Endothelial cell of umbilical vein (primary cell): ENCODE data around the gene ZNF143. TPM values are rescaled to one million over a fixed set of nuclear protein-coding genes. Genes with fewer than 3 reads are reported as not detected.
A peak's percentile ranks its signal among the peaks of the same experiment; 100 is the strongest.

Experiments used
- Bru-seq: library from RNA; stranded (reverse); fragments of 400-500 nt; gene quantifications from one replicate; lab custom pipeline; 2021; lab: Mats Ljungman, UMichigan
- BruChase-seq, 2 experiments: library from RNA; stranded (reverse); fragments of 400-500 nt; gene quantifications; one replicate each; lab custom pipeline; 2021; lab: Mats Ljungman, UMichigan
- BruUV-seq: library from RNA; stranded (reverse); fragments of 400-500 nt; replicated peaks from 2 replicates; lab custom pipeline; 2021; lab: Mats Ljungman, UMichigan
- CTCF ChIA-PET: fragments of 300-600, 350-600 bp; sonication (Branson Sonifier 250); formaldehyde crosslinking; loops from one replicate; lab custom pipeline; 2021; ENCODE audit warnings: antibody characterized with exemption, inconsistent platforms; lab: Charles Lee
- POLR2A ChIA-PET: fragments of 300-600, 350-600 bp; sonication (Branson Sonifier 250); formaldehyde crosslinking; loops from one replicate; lab custom pipeline; 2021; ENCODE audit warnings: antibody characterized with exemption, inconsistent platforms; lab: Charles Lee
- DNase-seq: peaks from one replicate; pipeline ENCODE4 v3.0.0-alpha.2; 2011; ENCODE audit warnings: low read depth, low spot score
- FAIRE-seq: peaks from 2 replicates; lab custom pipeline; 2011; peaks lifted over from hg19 to GRCh38; lab: Jason Lieb, UNC
- H2AFZ ChIP-seq: 2 replicates; pipeline ENCODE4 v1.6.0; 2012; ENCODE audit warnings: low read depth, low read length, control low read depth, inconsistent platforms
- H3K27ac ChIP-seq: 2 replicates; pipeline ENCODE4 v1.5.1; 2011; ENCODE audit warnings: low read depth, mild to moderate bottlenecking, control low read depth, low read length, moderate library complexity; ENCODE audit not compliant: insufficient read depth
- H3K27me3 ChIP-seq, 2 experiments: 2 replicates each; pipeline versions ENCODE4 v1.6.0 to v1.6.1; 2011; ENCODE audit warnings: low read length in 2 of 2, mixed read lengths in 1 of 2; ENCODE audit not compliant: control insufficient read depth in 2 of 2, insufficient read depth in 2 of 2
- H3K36me3 ChIP-seq, 2 experiments: 2 replicates in 1 of 2; 3 replicates in 1 of 2; pipeline ENCODE4 v1.5.1; 2011; ENCODE audit warnings: low read length in 2 of 2, mild to moderate bottlenecking in 1 of 2, moderate library complexity in 1 of 2; ENCODE audit not compliant: control insufficient read depth in 2 of 2, insufficient read depth in 2 of 2; ENCODE audit errors: extremely low read depth in 1 of 2
- H3K4me1 ChIP-seq: 3 replicates; pipeline ENCODE4 v1.5.1; 2011; ENCODE audit warnings: mild to moderate bottlenecking, low read length; ENCODE audit not compliant: control insufficient read depth, insufficient read depth; ENCODE audit errors: extremely low read depth
- H3K4me2 ChIP-seq: 2 replicates; pipeline ENCODE4 v1.6.1; 2011; ENCODE audit warnings: low read length, control low read depth, mixed read lengths; ENCODE audit not compliant: insufficient read depth
- H3K4me3 ChIP-seq, 3 experiments: fragments of 200-600 bp in 1 of 3; sonication (generic), shearing (Covaris generic) in 1 of 3; replicated peaks in 1 of 3; 2 replicates each; pipeline ENCODE4 v1.5.1; 2011 to 2016; ENCODE audit warnings: control low read depth in 3 of 3, low read length in 3 of 3, mild to moderate bottlenecking in 2 of 3, inconsistent platforms in 1 of 3, low read depth in 1 of 3, moderate library complexity in 1 of 3; ENCODE audit not compliant: insufficient read depth in 1 of 3
- H3K79me2 ChIP-seq: 2 replicates; pipeline ENCODE4 v1.6.0; 2012; ENCODE audit warnings: low read length, inconsistent platforms; ENCODE audit not compliant: control insufficient read depth, insufficient read depth
- H3K9ac ChIP-seq: replicated peaks from 2 replicates; pipeline ENCODE3; 2011; ENCODE audit warnings: low read length, control low read depth; ENCODE audit not compliant: insufficient read depth; ENCODE audit errors: extremely low read depth
- H3K9me1 ChIP-seq: replicated peaks from 3 replicates; pipeline ENCODE4 v1.6.0; 2011; ENCODE audit warnings: mild to moderate bottlenecking, low read length; ENCODE audit not compliant: control insufficient read depth, insufficient read depth; ENCODE audit errors: extremely low read depth
- H3K9me3 ChIP-seq: replicated peaks from 2 replicates; pipeline ENCODE4 v1.5.1; 2012; ENCODE audit warnings: low read length, inconsistent platforms; ENCODE audit not compliant: control insufficient read depth, insufficient read depth
- H4K20me1 ChIP-seq: replicated peaks from 2 replicates; pipeline ENCODE3; 2011; ENCODE audit warnings: mild to moderate bottlenecking, low read length; ENCODE audit not compliant: control insufficient read depth, insufficient read depth; ENCODE audit errors: extremely low read depth
- EZH2 ChIP-seq: IDR thresholded peaks from 2 replicates; pipeline ENCODE4 v1.6.1; 2012; ENCODE audit warnings: borderline replicate concordance, low read depth, mild to moderate bottlenecking, moderate library complexity, low read length, inconsistent platforms; ENCODE audit not compliant: severe bottlenecking
- FOS ChIP-seq: IDR thresholded peaks from 2 replicates; pipeline ENCODE4 v1.6.1; 2011; ENCODE audit warnings: mild to moderate bottlenecking, low read length, moderate library complexity, borderline replicate concordance; ENCODE audit not compliant: insufficient read depth
- GATA2 ChIP-seq: IDR thresholded peaks from 2 replicates; pipeline ENCODE4 v1.7.0; 2011; ENCODE audit warnings: low read depth, mild to moderate bottlenecking, moderate library complexity, mixed read lengths, low read length; ENCODE audit not compliant: insufficient read length, insufficient read depth
- JUN ChIP-seq: IDR thresholded peaks from 2 replicates; pipeline ENCODE4 v1.6.1; 2011; ENCODE audit warnings: borderline replicate concordance, low read depth; ENCODE audit not compliant: insufficient read length, insufficient read depth
- MYC ChIP-seq: IDR thresholded peaks from one replicate; pipeline ENCODE4 v1.6.1; 2011; ENCODE audit warnings: mild to moderate bottlenecking, low read depth, low read length
- POLR2A ChIP-seq: IDR thresholded peaks from 2 replicates; pipeline ENCODE4 v1.6.1; 2012; ENCODE audit warnings: low read depth, mild to moderate bottlenecking, control low read depth, low read length
- POLR2AphosphoS5 ChIP-seq: IDR thresholded peaks from 2 replicates; pipeline ENCODE4 v1.6.1; 2012; ENCODE audit warnings: low read depth, mild to moderate bottlenecking, control low read depth, low read length, moderate library complexity; ENCODE audit not compliant: insufficient read depth
- dilution Hi-C: fragments of 300-500 bp; cut with MboI; formaldehyde crosslinking; loops from one replicate; pipeline ENCODE4 v1.15.0; 2019; ENCODE audit warnings: low sequenced_read_pairs; ENCODE audit not compliant: extremely low pct_ligation_motif_present
- intact Hi-C: fragments of 100-400 bp; cut with micrococcal nuclease; formaldehyde crosslinking; loops from one replicate; pipeline ENCODE4 v1.10.0; 2022
- long read RNA-seq: library from polyadenylated mRNA; stranded (forward); transcript quantifications from one replicate; pipeline ENCODE4 v2.0.0, GENCODE V29; 2021
- polyA minus RNA-seq, 3 experiments: library from RNA; depleted of rRNA, polyadenylated mRNA; stranded (reverse); fragments of >200 nt; gene quantifications; 1 replicate in 1 of 3; 2 replicates in 2 of 3; pipeline ENCODE4 v1.2.3, GENCODE V29; 2011
- polyA plus RNA-seq, 4 experiments: library from polyadenylated mRNA; depleted of rRNA in 3 of 4; stranded (reverse) in 3 of 4; unstranded in 1 of 4; fragments of >200 nt; gene quantifications; 2 replicates each; pipeline versions ENCODE4 v1.2.1 to v1.2.3, GENCODE V29; 2011 to 2012; ENCODE audit warnings: missing spikeins in 1 of 4
- total RNA-seq: library from RNA; stranded (reverse); gene quantifications from 2 replicates; pipeline ENCODE4 v1.2.3, GENCODE V29; 2021
- TF ChIP-seq, protein P1 (sequence below): IDR thresholded peaks from 2 replicates; pipeline ENCODE4 v1.6.1; 2011; ENCODE audit not compliant: insufficient read depth, insufficient read length
- TF ChIP-seq, protein P2 (sequence below), 2 donors: IDR thresholded peaks; 1 replicate in 1 of 2; 2 replicates in 1 of 2; pipeline ENCODE4 v1.5.1; 2011; ENCODE audit warnings: low read length in 2 of 2, mild to moderate bottlenecking in 2 of 2, moderate library complexity in 2 of 2, control low read depth in 1 of 2, inconsistent platforms in 1 of 2, low read depth in 1 of 2; ENCODE audit not compliant: insufficient read depth in 1 of 2; ENCODE audit errors: extremely low read depth in 1 of 2

The ZNF143 gene
- 19.0 and 22.1 TPM in 2 replicates for total RNA-seq
- 29.8 and 39.5 TPM in 2 replicates for polyA plus RNA-seq
- 17.5 and 25.9 TPM in 2 replicates for polyA plus RNA-seq (2011; cell fraction: cytosol; rRNA removed)
- polyA plus RNA-seq (2011; cell fraction: nucleus; rRNA removed): 32.7 and 35.1 TPM in 2 replicates
- polyA plus RNA-seq (2012): 13.5 and 16.1 TPM in 2 replicates
- polyA minus RNA-seq: 55.3 and 77.8 TPM in 2 replicates
- 30.0 TPM for polyA minus RNA-seq (2011; cell fraction: cytosol; rRNA and poly(A)+ RNA removed)
- 38.3 and 52.5 TPM in 2 replicates for polyA minus RNA-seq (2011; cell fraction: nucleus; rRNA and poly(A)+ RNA removed)
- Bru-seq, nascent RNA: percentile 69 among the genes with signal in this experiment
- BruChase-seq, experiment 1, labeled RNA remaining after a 6-hour chase: percentile 67 among the genes with signal in this experiment
- BruChase-seq, experiment 2, labeled RNA remaining after a 2-hour chase: percentile 63 among the genes with signal in this experiment
- long read RNA-seq, transcript ZNF143-203 (16 exons, 2,947 nt): minor isoform, 8 of 27 reads
- long read RNA-seq, transcript ZNF143-213 (16 exons, 2,022 nt): major isoform, 9 of 27 reads
- long read RNA-seq, partial matches to known transcripts: 1 of 27 reads
- long read RNA-seq, other reads (novel, unspliced or antisense): 8 of 27 reads

GRCh38 chr11:9460322-9461062, at the start of gene ZNF143:
Gene ZNF143 (plus strand): TSS chr11:9461012. CDS start chr11:9471309, 10,297 bp downstream.
- TF ChIP-seq POLR2AphosphoS5: peak; percentile 81
- peak; percentile 72 for TF ChIP-seq POLR2A
- peak; percentile 17 for TF ChIP-seq JUN
- TF ChIP-seq MYC: peak; percentile 72
- TF ChIP-seq, protein P1, sequence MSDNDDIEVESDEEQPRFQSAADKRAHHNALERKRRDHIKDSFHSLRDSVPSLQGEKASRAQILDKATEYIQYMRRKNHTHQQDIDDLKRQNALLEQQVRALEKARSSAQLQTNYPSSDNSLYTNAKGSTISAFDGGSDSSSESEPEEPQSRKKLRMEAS: no peak
- TF ChIP-seq, protein P2, sequence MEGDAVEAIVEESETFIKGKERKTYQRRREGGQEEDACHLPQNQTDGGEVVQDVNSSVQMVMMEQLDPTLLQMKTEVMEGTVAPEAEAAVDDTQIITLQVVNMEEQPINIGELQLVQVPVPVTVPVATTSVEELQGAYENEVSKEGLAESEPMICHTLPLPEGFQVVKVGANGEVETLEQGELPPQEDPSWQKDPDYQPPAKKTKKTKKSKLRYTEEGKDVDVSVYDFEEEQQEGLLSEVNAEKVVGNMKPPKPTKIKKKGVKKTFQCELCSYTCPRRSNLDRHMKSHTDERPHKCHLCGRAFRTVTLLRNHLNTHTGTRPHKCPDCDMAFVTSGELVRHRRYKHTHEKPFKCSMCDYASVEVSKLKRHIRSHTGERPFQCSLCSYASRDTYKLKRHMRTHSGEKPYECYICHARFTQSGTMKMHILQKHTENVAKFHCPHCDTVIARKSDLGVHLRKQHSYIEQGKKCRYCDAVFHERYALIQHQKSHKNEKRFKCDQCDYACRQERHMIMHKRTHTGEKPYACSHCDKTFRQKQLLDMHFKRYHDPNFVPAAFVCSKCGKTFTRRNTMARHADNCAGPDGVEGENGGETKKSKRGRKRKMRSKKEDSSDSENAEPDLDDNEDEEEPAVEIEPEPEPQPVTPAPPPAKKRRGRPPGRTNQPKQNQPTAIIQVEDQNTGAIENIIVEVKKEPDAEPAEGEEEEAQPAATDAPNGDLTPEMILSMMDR (IDR thresholded peaks at IDR 0.05; ENCODE audit: extremely low read depth in 1 of 2, insufficient read depth in 1 of 2, low read depth in 1 of 2, low read length in 2 of 2): no peak
- no peak for TF ChIP-seq EZH2
- TF ChIP-seq GATA2: no peak
- peak; percentile 2 for TF ChIP-seq FOS
- H3K4me2 ChIP-seq: peak within 1 kb of the TSS; percentile 100
- intact Hi-C loops: loop anchor here (1.0 to 5.0 kb wide), 11 partner anchors 46 to 546 kb away; partner anchors contain the start of genes DENND5A, IPO7, TMEM41B and WEE1
- peak within 1 kb of the TSS; percentile 100 for H3K9ac ChIP-seq
- H3K4me3 ChIP-seq: peak within 1 kb of the TSS; percentile 92 to 97 (median 94)
- no peaks in the 10 kb centered on the region for H3K9me1 ChIP-seq
- peaks cover 35% of the 10 kb centered on the region for H3K79me2 ChIP-seq
- H3K9me3 ChIP-seq: no peaks in the 10 kb centered on the region
- dilution Hi-C loops: no loop called here
- POLR2A ChIA-PET: interaction anchor here (0.6 to 2.1 kb wide), 22 partner anchors 8 to 844 kb away, joined by 3 to 7 read pairs (median 4); partner anchors contain the start of genes ADM and WEE1
- H3K27me3 ChIP-seq: no peaks in the 10 kb centered on the region
- no peaks in the 10 kb centered on the region for H4K20me1 ChIP-seq
- BruUV-seq: no TSS peak
- CTCF ChIA-PET: interaction anchor here (0.8 to 1.5 kb wide), 5 partner anchors 27 to 46 kb away, joined by 3 to 8 read pairs (median 4); no protein-coding TSS in a partner anchor
- H2AFZ ChIP-seq: peak within 1 kb of the TSS; percentile 20
- peak within 1 kb of the TSS; percentile 95 for H3K27ac ChIP-seq
- peak; percentile 100 for DNase-seq
- FAIRE-seq: peak; percentile 99
- H3K36me3 ChIP-seq: no peaks in the 10 kb centered on the region
- peaks cover 15% of the 10 kb centered on the region for H3K4me1 ChIP-seq
